HG03097 (cell line): ENCODE measurements around the gene RPGRIP1.
A peak's percentile ranks its signal among the peaks of the same experiment; 100 is the strongest.
"Not testable (repeated sequence)": the region's sequence is repeated elsewhere in the genome, so short reads cannot be mapped to it uniquely, and the experiment has no call there.

Source experiments
- ATAC-seq: cut with Tn5 transposase; IDR thresholded peaks from one replicate; pipeline ENCODE4 v1.9.1; 2021; ENCODE audit not compliant: unreplicated experiment, low FRiP score

The RPGRIP1 gene

GRCh38 chr14:21298358-21298757 is 18.5 kb downstream of the RPGRIP1 start:
- no peak for ATAC-seq

GRCh38 chr14:21299562-21300130 is 19.8 kb downstream of the RPGRIP1 start:
- ATAC-seq, result no peak

- ATAC-seq, result no peak
These were observed 21.0 kb downstream of the RPGRIP1 start for GRCh38 chr14:21300892-21301291.

- no peak for ATAC-seq
These were observed 22.3 kb downstream of the RPGRIP1 start for GRCh38 chr14:21302013-21302835.

- not testable (repeated sequence) for ATAC-seq
These were observed 22.9 kb downstream of the RPGRIP1 start for GRCh38 chr14:21302836-21303140.

GRCh38 chr14:21307637-21308036 is 27.8 kb downstream of the RPGRIP1 start:
- ATAC-seq, result no peak

GRCh38 chr14:21308132-21308478 is 28.2 kb downstream of the RPGRIP1 start:
- peak; percentile 18 for ATAC-seq

- peak; percentile 68 for ATAC-seq
These were observed 28.8 kb downstream of the RPGRIP1 start for GRCh38 chr14:21308479-21309237.

- ATAC-seq, result no peak
These were observed 29.4 kb downstream of the RPGRIP1 start for GRCh38 chr14:21309238-21309636.

- no peak for ATAC-seq
These were observed 30.1 kb downstream of the RPGRIP1 start for GRCh38 chr14:21309956-21310355.

- no peak for ATAC-seq
These were observed 31.7 kb downstream of the RPGRIP1 start for GRCh38 chr14:21311614-21312013.

- ATAC-seq, result no peak
These were observed 33.6 kb downstream of the RPGRIP1 start for GRCh38 chr14:21313512-21313911.

GRCh38 chr14:21317398-21317797 is 37.5 kb downstream of the RPGRIP1 start:
- ATAC-seq, result no peak

GRCh38 chr14:21320913-21321312 is 41.0 kb downstream of the RPGRIP1 start:
- no peak for ATAC-seq

- ATAC-seq, result no peak
These were observed 42.8 kb downstream of the RPGRIP1 start for GRCh38 chr14:21322716-21323115.

GRCh38 chr14:21326972-21327371 is 47.1 kb downstream of the RPGRIP1 start:
- no peak for ATAC-seq
